ENCODE measurements around the gene COPS7B.

COPS7B gene

GRCh38 chr2:231810905-231811304 lies 24.7 kb downstream of the COPS7B start:
- no peak for DNase-seq (ENCODE audit: low read depth)
- no peak overlapping the region for H3K4me3 ChIP-seq (ENCODE audit: low read depth, low read length)
- TF ChIP-seq CTCF (IDR thresholded peaks at IDR 0.05; ENCODE audit: insufficient read depth, low read depth, low read length, missing control alignments), result no peak

GRCh38 chr2:231816327-231817026 lies 30.2 kb downstream of the COPS7B start:
- no peak overlapping the region for H3K4me3 ChIP-seq (ENCODE audit: low read depth, low read length)
- DNase-seq (ENCODE audit: low read depth), result no peak
- no peak for TF ChIP-seq CTCF (IDR thresholded peaks at IDR 0.05; ENCODE audit: insufficient read depth, low read depth, low read length, missing control alignments)

GRCh38 chr2:231819447-231820042 lies 33.3 kb downstream of the COPS7B start:
- DNase-seq (ENCODE audit: low read depth), result no peak
- no peak for TF ChIP-seq CTCF (IDR thresholded peaks at IDR 0.05; ENCODE audit: insufficient read depth, low read depth, low read length, missing control alignments)
- H3K4me3 ChIP-seq (ENCODE audit: low read depth, low read length), result no peak overlapping the region

- DNase-seq (ENCODE audit: low read depth), result no peak
- no peak overlapping the region for H3K4me3 ChIP-seq (ENCODE audit: low read depth, low read length)
- no peak for TF ChIP-seq CTCF (IDR thresholded peaks at IDR 0.05; ENCODE audit: insufficient read depth, low read depth, low read length, missing control alignments)
Observed at GRCh38 chr2:231820786-231821303, 34.6 kb downstream of the COPS7B start.

GRCh38 chr2:231821908-231822307 lies 35.7 kb downstream of the COPS7B start:
- TF ChIP-seq CTCF (IDR thresholded peaks at IDR 0.05; ENCODE audit: insufficient read depth, low read depth, low read length, missing control alignments), result no peak
- no peak overlapping the region for H3K4me3 ChIP-seq (ENCODE audit: low read depth, low read length)
- DNase-seq (ENCODE audit: low read depth), result no peak

- TF ChIP-seq CTCF (IDR thresholded peaks at IDR 0.05; ENCODE audit: insufficient read depth, low read depth, low read length, missing control alignments), result no peak
- no peak for DNase-seq (ENCODE audit: low read depth)
- no peak overlapping the region for H3K4me3 ChIP-seq (ENCODE audit: low read depth, low read length)
Observed at GRCh38 chr2:231853105-231853504, 66.9 kb downstream of the COPS7B start.

Data from GM12865 (cell line).